ENCODE results near the gene GPR171. TPM values are rescaled to one million over a fixed set of nuclear protein-coding genes. Genes with fewer than 3 reads are reported as not detected.

The GPR171 gene
- total RNA-seq, 1 experiment from 2014 or later: 0.17 TPM

DNA sequence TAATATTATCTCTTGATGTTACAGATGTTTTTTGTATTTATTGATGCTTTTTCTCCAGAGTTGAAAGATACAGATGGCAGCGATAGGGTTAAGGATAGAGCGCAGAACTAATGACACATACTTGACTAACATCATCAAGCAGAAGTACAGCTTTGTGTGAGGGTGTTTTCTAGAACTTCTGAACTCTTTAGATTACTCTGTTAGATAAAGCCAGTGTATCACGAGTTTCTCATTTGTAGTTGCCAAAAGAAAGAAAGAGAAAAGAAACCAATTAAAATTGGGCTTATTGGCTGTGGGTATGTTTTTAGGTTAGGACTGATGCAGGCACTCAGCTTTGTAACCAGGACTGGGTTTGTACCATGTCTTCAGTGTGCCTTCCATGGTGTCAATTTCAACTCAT is 6.6 kb upstream of the GPR171 start:
- no peak overlapping the region for H3K27ac Mint-ChIP-seq
- H3K4me3 Mint-ChIP-seq: no peak overlapping the region
- TF ChIP-seq MYBL2 (CRISPR knock-in tag; IDR thresholded peaks at IDR 0.05): no peak
- TF ChIP-seq SMAD4 (CRISPR knock-in tag; IDR thresholded peaks at IDR 0.05): no peak
- TF ChIP-seq ATF1 (CRISPR knock-in tag; IDR thresholded peaks at IDR 0.05): no peak
- no peak for TF ChIP-seq HMGXB4 (CRISPR knock-in tag; IDR thresholded peaks at IDR 0.05)
- no peak for TF ChIP-seq ETV6 (CRISPR knock-in tag; IDR thresholded peaks at IDR 0.05)
- no peak for TF ChIP-seq ZMAT4 (CRISPR knock-in tag; IDR thresholded peaks at IDR 0.05)
- no peak for TF ChIP-seq NR3C1 (CRISPR knock-in tag; conservative IDR thresholded peaks at IDR 0.05; ENCODE audit: low read depth)
- TF ChIP-seq RELA (CRISPR knock-in tag; IDR thresholded peaks at IDR 0.05; ENCODE audit: borderline replicate concordance): no peak
- TF ChIP-seq FOXK1 (CRISPR knock-in tag; IDR thresholded peaks at IDR 0.05): no peak
- TF ChIP-seq, protein P1, sequence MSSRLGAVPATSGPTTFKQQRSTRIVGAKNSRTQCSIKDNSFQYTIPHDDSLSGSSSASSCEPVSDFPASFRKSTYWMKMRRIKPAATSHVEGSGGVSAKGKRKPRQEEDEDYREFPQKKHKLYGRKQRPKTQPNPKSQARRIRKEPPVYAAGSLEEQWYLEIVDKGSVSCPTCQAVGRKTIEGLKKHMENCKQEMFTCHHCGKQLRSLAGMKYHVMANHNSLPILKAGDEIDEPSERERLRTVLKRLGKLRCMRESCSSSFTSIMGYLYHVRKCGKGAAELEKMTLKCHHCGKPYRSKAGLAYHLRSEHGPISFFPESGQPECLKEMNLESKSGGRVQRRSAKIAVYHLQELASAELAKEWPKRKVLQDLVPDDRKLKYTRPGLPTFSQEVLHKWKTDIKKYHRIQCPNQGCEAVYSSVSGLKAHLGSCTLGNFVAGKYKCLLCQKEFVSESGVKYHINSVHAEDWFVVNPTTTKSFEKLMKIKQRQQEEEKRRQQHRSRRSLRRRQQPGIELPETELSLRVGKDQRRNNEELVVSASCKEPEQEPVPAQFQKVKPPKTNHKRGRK (CRISPR knock-in tag; IDR thresholded peaks at IDR 0.05; ENCODE audit: borderline replicate concordance): no peak
- TF ChIP-seq, protein P2, sequence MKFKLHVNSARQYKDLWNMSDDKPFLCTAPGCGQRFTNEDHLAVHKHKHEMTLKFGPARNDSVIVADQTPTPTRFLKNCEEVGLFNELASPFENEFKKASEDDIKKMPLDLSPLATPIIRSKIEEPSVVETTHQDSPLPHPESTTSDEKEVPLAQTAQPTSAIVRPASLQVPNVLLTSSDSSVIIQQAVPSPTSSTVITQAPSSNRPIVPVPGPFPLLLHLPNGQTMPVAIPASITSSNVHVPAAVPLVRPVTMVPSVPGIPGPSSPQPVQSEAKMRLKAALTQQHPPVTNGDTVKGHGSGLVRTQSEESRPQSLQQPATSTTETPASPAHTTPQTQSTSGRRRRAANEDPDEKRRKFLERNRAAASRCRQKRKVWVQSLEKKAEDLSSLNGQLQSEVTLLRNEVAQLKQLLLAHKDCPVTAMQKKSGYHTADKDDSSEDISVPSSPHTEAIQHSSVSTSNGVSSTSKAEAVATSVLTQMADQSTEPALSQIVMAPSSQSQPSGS (CRISPR knock-in tag; IDR thresholded peaks at IDR 0.05; ENCODE audit: borderline replicate concordance, low read depth): no peak
- TF ChIP-seq FOXJ3 (CRISPR knock-in tag; IDR thresholded peaks at IDR 0.05; ENCODE audit: borderline replicate concordance): no peak
- TF ChIP-seq, protein P3, sequence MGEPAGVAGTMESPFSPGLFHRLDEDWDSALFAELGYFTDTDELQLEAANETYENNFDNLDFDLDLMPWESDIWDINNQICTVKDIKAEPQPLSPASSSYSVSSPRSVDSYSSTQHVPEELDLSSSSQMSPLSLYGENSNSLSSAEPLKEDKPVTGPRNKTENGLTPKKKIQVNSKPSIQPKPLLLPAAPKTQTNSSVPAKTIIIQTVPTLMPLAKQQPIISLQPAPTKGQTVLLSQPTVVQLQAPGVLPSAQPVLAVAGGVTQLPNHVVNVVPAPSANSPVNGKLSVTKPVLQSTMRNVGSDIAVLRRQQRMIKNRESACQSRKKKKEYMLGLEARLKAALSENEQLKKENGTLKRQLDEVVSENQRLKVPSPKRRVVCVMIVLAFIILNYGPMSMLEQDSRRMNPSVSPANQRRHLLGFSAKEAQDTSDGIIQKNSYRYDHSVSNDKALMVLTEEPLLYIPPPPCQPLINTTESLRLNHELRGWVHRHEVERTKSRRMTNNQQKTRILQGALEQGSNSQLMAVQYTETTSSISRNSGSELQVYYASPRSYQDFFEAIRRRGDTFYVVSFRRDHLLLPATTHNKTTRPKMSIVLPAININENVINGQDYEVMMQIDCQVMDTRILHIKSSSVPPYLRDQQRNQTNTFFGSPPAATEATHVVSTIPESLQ (CRISPR knock-in tag; IDR thresholded peaks at IDR 0.05): no peak
- TF ChIP-seq, protein P4, sequence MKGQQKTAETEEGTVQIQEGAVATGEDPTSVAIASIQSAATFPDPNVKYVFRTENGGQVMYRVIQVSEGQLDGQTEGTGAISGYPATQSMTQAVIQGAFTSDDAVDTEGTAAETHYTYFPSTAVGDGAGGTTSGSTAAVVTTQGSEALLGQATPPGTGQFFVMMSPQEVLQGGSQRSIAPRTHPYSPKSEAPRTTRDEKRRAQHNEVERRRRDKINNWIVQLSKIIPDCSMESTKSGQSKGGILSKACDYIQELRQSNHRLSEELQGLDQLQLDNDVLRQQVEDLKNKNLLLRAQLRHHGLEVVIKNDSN (CRISPR knock-in tag; IDR thresholded peaks at IDR 0.05): no peak
- TF ChIP-seq ZNF396 (CRISPR knock-in tag; IDR thresholded peaks at IDR 0.05; ENCODE audit: borderline replicate concordance): no peak
- no peak for TF ChIP-seq TEAD4 (CRISPR knock-in tag; IDR thresholded peaks at IDR 0.05)
- TF ChIP-seq, protein P5, sequence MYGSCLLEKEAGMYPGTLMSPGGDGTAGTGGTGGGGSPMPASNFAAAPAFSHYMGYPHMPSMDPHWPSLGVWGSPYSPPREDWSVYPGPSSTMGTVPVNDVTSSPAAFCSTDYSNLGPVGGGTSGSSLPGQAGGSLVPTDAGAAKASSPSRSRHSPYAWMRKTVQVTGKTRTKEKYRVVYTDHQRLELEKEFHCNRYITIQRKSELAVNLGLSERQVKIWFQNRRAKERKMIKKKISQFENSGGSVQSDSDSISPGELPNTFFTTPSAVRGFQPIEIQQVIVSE (CRISPR knock-in tag; IDR thresholded peaks at IDR 0.05; ENCODE audit: borderline replicate concordance): no peak
- TF ChIP-seq TP53 (CRISPR knock-in tag; IDR thresholded peaks at IDR 0.05): no peak
- ATAC-seq (no peak), DNase-seq (ENCODE audit: low spot score) (no peak)
- CTCF ChIA-PET: no interaction called here
- POLR2A ChIA-PET: no interaction called here
- H3K36me3 Mint-ChIP-seq: no peaks in the 10 kb centered on the region
- H3K4me1 Mint-ChIP-seq: peaks cover 20% of the 10 kb centered on the region
- no peaks in the 10 kb centered on the region for H3K27me3 Mint-ChIP-seq (ENCODE audit: low read depth)
- no peaks in the 10 kb centered on the region for H3K9me3 Mint-ChIP-seq
